ENCODE data around the gene GLOD5.

Gene GLOD5

GRCh38 chrX:48761674-48762471 is at the start of gene GLOD5:
Gene GLOD5, plus strand, starts transcription at chrX:48761747. Its CDS starts 44 bp downstream, at chrX:48761791.
- peak; percentile 53 for DNase-seq

DNA sequence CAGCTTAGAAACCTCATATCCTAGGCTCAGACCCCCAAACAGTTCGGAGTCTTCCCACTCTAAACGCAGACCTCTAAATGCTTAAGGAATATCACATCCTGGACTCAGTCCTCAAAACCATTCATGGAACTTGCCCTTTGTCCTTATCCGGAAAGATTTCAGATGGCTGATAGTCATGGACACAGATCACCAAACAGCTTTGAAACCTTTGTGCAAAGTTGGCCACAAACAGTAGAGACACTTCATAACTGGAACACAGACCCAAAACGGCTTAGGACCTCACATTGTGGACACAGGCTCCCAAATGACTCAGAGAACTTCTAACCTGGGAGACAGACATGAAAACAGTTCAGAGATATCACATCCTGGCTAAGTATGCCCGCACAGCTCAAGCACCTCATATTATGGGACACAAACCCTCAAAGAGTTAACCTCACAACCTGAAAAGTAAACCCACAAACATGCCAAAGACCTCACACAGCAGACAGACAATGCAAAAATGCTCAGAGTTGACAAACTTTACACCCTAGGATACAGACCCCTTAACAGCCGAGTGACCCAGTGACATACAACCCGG is 49.5 kb upstream of the GLOD5 start:
- no peak for DNase-seq

- DNase-seq, result no peak
These were observed 47.7 kb upstream of the GLOD5 start for GRCh38 chrX:48713847-48714246.

GRCh38 chrX:48714573-48714972 is 47.0 kb upstream of the GLOD5 start:
- no peak for DNase-seq

DNA sequence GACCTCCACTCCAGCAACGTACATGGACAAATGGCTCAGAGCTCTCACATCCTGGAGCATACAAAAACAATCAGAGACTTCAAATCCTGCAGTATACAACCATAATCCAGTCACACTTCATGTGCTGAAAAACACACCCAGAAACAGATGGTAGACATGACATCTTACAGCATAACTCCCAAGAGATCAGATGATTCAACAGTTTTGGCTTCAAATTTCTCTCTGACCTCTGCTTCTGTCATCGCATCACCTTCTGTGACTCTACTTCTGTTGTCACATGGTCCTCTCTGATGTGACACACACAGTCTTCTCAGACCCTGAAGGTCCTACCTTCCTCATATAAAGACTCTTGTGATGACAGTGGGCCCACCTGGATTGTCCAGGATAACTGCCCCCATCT is 46.5 kb upstream of the GLOD5 start:
- no peak for DNase-seq

- no peak for DNase-seq
These were observed 45.6 kb upstream of the GLOD5 start for GRCh38 chrX:48715876-48716502.

DNA sequence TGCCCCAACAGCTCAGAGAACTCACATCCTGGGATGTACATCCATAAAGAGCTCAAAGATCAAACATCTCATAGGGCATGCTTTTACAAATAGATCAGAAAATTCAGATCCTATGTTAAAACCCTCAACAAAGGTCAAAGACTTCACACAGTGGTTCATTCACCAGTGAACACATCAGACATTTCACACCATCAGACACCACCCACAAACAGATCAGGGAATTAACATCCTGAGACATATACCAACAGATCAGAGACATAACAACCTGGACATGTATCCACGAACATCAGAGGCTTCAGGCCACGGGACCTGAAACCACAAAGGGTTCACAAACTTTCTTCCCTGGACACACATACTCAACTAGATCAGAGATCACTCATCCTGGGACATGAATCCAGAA is 41.6 kb upstream of the GLOD5 start:
- no peak for DNase-seq

DNA sequence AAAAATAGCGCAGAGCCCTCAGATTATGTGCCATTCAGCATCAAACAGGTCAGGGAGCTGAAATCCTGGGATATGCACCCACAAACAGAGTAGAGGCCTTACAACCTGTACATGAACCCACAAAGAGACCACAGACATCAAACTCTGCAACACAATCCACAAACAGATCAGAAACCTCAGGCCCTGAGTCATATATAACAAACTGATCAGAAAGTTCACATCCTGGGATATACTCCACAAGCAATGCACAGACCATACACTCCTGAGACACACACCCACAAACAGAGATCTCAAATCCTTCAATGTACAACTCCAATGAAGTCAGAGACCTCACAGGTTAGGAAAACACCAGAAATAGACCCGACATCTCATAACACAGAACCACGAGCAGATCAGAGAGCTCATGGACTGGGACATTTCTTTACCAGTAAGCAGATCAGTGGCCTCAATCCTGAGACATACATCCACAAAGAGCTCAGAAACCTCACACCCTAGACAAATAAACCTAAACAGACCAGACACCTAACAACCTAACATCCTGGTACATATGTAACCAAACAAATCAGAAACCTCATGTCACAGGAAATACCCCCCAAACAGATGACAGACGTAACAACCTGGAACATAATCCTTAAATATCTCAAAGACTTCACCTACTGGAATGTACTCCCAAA is 40.8 kb upstream of the GLOD5 start:
- DNase-seq, result no peak

DNA sequence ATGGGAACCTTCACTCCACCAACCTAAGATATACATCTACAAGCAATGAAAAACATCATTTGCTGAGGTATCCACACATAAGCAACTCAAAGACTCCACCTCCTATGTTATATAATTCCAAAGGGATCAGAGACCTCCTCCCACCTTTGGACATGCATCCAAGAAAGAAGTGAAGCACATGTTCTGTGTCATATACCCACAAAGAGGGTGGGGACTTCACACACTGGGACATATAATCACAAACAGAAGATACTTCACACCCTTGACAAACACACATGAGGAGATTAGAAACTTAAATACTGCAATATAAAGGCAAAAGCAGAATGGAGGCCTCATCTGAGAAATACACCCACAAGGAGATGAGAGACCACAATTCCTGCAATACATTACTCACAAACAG is 39.6 kb upstream of the GLOD5 start:
- no peak for DNase-seq

DNA sequence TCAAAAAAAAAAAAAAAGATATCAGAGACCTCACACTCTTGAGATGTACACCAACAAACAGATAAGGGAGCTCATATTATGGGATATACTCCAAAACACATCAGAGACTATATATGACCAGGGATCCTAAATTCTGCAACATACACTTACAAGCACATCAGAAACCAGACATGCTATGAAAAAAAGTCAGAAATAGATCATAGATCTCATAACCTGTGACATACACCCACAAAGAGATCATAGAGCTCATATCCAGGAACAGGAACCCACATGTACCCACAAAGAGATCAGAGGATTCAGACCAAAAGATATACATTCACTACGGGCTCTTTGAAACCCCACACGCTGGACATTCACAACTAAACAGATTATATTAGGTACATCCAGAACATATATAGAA is 35.0 kb upstream of the GLOD5 start:
- DNase-seq, result no peak

- no peak for DNase-seq
These were observed 32.9 kb upstream of the GLOD5 start for GRCh38 chrX:48728653-48729052.

DNA sequence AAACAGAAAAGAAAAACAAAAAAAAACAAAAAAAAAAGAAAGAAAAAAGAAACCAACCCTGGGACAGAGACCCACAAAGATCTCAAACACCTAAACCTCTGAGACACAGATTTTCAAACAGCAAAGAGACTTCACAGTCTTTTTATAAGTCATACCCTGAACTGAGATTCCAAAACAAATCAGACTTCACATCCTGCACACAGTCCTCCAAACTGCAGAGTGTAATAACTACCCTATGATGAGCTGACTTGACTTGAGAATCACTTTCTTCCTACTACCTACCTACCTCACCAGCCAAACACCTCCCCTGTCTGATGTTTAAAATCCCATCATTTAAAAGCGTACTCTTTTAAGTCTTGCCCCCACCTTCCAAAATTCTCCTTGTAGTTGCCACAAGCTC is 25.2 kb upstream of the GLOD5 start:
- DNase-seq, result no peak

DNA sequence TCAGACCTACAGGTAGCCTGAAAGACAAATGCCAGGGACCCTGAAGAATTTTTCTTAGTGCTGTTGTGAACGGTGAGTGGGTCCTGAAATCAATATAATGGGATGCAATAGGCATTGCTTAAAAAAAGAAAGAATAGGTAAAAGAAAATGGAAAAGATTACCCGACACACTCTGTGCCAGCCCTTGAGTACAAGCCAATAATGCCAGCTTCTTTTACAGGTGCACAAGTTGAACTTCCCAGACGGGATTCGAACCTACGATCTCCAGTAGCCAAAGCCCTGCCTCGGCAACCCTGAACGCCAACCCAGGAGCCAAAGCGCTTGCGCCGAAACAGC is 24.7 kb upstream of the GLOD5 start:
- no peak for DNase-seq

GRCh38 chrX:48737213-48737938 is 24.2 kb upstream of the GLOD5 start:
- peak; percentile 95 for DNase-seq

DNA sequence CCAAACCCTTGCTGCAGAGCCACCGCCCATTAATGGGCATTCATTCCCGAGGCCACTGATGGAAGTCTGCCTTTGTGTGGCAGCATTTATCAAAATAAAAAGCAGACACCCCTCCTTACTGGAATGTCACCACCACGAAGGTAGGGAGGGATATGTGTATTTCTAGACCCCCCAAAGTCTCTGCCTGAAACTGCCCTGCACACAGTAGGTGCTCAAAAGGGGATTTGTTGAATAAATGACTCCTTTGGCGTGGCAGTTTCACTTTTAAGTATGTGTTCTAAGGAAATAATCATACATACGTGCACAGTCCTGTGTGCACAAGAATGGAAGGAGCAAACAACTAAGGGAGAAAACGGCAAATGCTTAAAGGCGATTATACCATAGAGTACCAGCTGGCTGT is 23.6 kb upstream of the GLOD5 start:
- no peak for DNase-seq

DNA sequence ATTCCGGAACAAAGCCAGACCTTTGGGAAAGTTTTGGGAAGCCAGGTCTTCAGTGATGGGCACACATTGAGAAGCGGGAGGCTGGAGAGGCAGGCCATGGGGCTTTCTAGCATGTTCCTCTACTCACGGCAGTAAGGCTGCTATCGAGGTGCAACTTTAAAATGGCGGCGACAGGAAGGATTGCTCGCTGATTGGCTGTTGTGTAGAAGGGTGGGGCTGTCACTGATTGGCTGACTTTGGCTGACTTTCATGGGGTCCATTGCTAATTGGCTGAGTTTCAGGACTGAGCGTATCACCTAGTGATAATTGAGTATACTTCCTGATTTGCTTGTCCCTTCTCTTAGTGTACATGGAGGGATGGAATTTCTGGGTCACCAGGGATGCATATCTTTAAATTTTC is 19.7 kb upstream of the GLOD5 start:
- no peak for DNase-seq

- DNase-seq, result no peak
These were observed 16.3 kb upstream of the GLOD5 start for GRCh38 chrX:48745222-48745621.

DNA sequence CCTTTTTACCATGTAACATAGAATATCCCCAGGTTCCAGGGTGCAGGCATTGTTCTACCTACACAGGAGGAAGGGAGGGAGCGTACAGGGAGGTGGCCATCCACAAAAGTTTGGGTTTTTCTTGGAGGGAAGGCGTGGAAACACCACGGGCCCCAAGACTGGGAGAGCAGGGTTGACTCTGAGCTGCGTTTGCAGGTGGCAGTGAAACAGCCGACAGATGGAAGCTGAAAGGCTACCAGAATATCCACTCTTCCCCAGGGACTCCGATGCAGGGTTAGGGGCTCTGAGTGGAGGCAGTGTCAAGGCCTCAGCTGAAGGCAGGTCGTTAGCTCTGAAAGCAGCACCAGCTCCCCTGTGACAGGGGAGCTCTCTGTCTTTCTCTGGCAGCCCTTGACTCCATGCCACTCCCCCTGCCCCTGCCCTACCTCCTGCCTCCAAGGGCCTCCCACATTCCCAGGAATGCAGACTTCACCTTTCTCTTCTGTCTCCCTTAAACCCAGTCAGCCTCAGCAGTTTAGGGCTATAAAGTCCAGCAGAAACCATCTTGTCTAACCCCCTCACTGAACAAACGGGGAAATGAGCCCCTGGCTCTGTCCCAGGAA is 14.0 kb upstream of the GLOD5 start:
- DNase-seq, result no peak

GRCh38 chrX:48749182-48749581 is 12.4 kb upstream of the GLOD5 start:
- no peak for DNase-seq

- no peak for DNase-seq
These were observed 10.2 kb upstream of the GLOD5 start for GRCh38 chrX:48751343-48751742.

DNA sequence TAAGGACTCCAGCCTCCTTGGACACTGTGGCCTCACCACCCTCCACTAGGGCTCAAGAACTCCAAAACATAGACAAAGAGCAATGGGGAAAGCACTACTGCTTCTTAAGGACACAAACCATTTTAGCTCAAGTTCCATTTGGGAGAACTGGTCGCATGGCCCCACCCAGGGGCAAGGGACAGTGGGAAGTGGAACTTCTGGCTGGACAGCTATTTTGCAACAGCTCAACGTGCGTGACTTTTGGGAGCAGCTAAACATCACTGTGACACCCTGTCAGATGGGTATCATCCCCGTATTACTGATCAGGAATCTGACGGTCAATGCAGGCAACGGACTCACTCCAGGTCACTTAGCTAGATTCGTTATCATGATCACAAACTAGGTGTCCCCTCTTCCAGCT is 9.0 kb upstream of the GLOD5 start:
- DNase-seq, result no peak

DNA sequence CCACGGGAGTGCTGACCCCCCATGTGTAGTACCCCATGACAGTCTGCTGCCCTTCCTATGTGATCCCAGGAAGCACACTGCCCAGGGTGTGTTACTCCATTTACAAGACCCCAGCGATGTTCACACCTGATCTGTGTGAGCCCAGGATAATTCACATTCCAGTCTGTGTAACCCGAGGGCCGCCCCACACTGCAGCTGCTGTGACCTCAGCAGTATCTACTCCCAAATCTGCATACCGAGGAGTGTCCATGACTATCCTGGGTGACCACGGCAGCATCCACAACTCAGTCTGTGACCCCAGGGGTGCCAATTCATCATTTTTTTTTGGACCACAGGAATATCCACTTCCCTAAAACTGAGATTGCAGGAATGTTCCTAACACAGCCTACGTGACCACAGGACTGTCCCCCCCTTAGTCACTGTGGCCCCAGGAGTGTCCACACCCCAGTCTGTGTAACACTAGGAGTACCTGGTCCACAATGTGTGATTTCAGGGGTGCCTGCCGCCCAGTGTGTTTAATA is 7.8 kb upstream of the GLOD5 start:
- no peak for DNase-seq

DNA sequence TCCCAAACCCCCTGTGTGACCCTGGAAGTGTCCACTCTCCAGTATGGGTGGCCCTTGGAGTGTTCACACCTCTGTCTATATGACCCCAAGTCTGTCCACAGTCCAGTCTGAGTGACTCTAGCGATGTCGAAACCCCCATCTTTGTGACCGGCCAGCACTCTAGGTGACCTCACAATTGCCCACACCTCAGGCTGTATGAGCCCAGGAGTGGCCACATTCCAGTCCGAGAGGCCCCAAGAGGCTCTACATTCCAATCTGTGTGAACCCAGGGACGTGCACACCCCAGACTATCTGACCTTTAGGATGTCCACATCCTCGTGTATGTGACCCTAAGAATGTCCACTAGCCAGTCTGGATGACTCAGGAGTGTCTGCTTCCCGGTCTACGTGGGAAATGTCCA is 7.3 kb upstream of the GLOD5 start:
- no peak for DNase-seq

All from NCI-H1436 (cell line).